ENCODE data around the gene GIGYF2. TPM values are rescaled to one million over a fixed set of nuclear protein-coding genes. Genes with fewer than 3 reads are reported as not detected.

GIGYF2 gene
- total and polyA plus RNA-seq, 2 of the 13 experiments (the other 11 are each of a cell fraction or from before 2014, with no cell fraction given), result 44.9 to 73.5 TPM

GRCh38 chr2:232802091-232802490, 105.0 kb downstream of the GIGYF2 start:
- Histone ChIP-seq H2AFZ (ENCODE audit: low read length) (no peak overlapping the region), H3K9me3 (ENCODE audit: low read length) (no peaks in the 10 kb centered on the region), H3K27ac (ENCODE audit: extremely low read length, insufficient read depth, low read length) (no peak overlapping the region), H4K20me1 (ENCODE audit: insufficient read depth, low read length) (no peaks in the 10 kb centered on the region; the same call in 1 of the 2 replicates), H3K27me3 (ENCODE audit: control insufficient read depth in 1 of 2, insufficient read depth in 2 of 2, low read length in 2 of 2) (no peaks in the 10 kb centered on the region), H3K9ac (ENCODE audit: insufficient read depth, low read depth, low read length) (no peak overlapping the region), H3K4me2 (ENCODE audit: low read depth, low read length) (no peak overlapping the region), H3K4me1 (ENCODE audit: insufficient read depth, low read length) (no peaks in the 10 kb centered on the region), H3K4me3 (replicated peaks in 1 of 3; ENCODE audit: insufficient read depth in 1 of 3, low read depth in 2 of 3, low read length in 3 of 3) (no peak overlapping the region), H3K36me3 (replicated peaks in 1 of 2; ENCODE audit: control insufficient read depth in 1 of 2, insufficient read depth in 2 of 2, low read length in 2 of 2) (peaks cover 11 to 62% of the 10 kb centered on the region in 2 experiments), H3K79me2 (ENCODE audit: insufficient read depth, low read length) (no peaks in the 10 kb centered on the region)
- FAIRE-seq, result no peak
- BruUV-seq (replicated peaks), result no TSS peak
- TF ChIP-seq AGO1 (IDR thresholded peaks at IDR 0.05; ENCODE audit: low read depth, low read length, poor library complexity, severe bottlenecking) (no peak), GZF1 (CRISPR knock-in tag; IDR thresholded peaks at IDR 0.05) (no peak), NFE2 (CRISPR knock-in tag; IDR thresholded peaks at IDR 0.05) (no peak), JUNB (CRISPR knock-in tag; IDR thresholded peaks at IDR 0.05; ENCODE audit: borderline replicate concordance) (no peak), ZNF713 (CRISPR knock-in tag; IDR thresholded peaks at IDR 0.05) (no peak), SMAD9 (CRISPR knock-in tag; IDR thresholded peaks at IDR 0.05) (no peak), ZSCAN9 (CRISPR knock-in tag; IDR thresholded peaks at IDR 0.05; ENCODE audit: borderline replicate concordance) (no peak), BRCA1 (CRISPR knock-in tag; IDR thresholded peaks at IDR 0.05) (no peak), MYC (CRISPR knock-in tag; IDR thresholded peaks at IDR 0.05; ENCODE audit: borderline replicate concordance) (no peak), ZSCAN31 (CRISPR knock-in tag; IDR thresholded peaks at IDR 0.05; ENCODE audit: low read depth) (no peak), ZNF333 (CRISPR knock-in tag; IDR thresholded peaks at IDR 0.05; ENCODE audit: borderline replicate concordance) (no peak), ZBTB14 (CRISPR knock-in tag; IDR thresholded peaks at IDR 0.05) (no peak), PHB2 (IDR thresholded peaks at IDR 0.05; ENCODE audit: partially characterized antibody) (no peak)
- TF ChIP-seq, protein P1, sequence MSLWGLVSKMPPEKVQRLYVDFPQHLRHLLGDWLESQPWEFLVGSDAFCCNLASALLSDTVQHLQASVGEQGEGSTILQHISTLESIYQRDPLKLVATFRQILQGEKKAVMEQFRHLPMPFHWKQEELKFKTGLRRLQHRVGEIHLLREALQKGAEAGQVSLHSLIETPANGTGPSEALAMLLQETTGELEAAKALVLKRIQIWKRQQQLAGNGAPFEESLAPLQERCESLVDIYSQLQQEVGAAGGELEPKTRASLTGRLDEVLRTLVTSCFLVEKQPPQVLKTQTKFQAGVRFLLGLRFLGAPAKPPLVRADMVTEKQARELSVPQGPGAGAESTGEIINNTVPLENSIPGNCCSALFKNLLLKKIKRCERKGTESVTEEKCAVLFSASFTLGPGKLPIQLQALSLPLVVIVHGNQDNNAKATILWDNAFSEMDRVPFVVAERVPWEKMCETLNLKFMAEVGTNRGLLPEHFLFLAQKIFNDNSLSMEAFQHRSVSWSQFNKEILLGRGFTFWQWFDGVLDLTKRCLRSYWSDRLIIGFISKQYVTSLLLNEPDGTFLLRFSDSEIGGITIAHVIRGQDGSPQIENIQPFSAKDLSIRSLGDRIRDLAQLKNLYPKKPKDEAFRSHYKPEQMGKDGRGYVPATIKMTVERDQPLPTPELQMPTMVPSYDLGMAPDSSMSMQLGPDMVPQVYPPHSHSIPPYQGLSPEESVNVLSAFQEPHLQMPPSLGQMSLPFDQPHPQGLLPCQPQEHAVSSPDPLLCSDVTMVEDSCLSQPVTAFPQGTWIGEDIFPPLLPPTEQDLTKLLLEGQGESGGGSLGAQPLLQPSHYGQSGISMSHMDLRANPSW (CRISPR knock-in tag; IDR thresholded peaks at IDR 0.05; ENCODE audit: borderline replicate concordance), result no peak
- TF ChIP-seq, protein P2, sequence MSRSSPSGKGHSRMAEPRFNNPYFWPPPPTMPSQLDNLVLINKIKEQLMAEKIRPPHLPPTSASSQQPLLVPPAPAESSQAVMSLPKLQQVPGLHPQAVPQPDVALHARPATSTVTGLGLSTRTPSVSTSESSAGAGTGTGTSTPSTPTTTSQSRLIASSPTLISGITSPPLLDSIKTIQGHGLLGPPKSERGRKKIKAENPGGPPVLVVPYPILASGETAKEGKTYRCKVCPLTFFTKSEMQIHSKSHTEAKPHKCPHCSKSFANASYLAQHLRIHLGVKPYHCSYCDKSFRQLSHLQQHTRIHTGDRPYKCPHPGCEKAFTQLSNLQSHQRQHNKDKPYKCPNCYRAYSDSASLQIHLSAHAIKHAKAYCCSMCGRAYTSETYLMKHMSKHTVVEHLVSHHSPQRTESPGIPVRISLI (CRISPR knock-in tag; IDR thresholded peaks at IDR 0.05; ENCODE audit: borderline replicate concordance), result no peak
- in situ Hi-C loops (cut with HindIII; ENCODE audit: extremely low pct_ligation_motif_present, low pct_unique_long_range_greater_than_20kb), result no loop called here
- no peak for DNase-seq (ENCODE audit: low spot score)
- intact Hi-C loops (cut with micrococcal nuclease; ENCODE audit: unreplicated experiment), result no loop called here
- CTCF ChIA-PET (ENCODE audit: low intra/inter-chr PET ratio, low total read pairs), result no interaction called here
- POLR2A ChIA-PET, result no interaction called here
- 74% methylated on average over 3 of the region's 3 CpGs for WGBS (ENCODE audit: low lambda C conversion rate)
- ATAC-seq, result no peak
